ENCODE data around the gene ARMC3. TPM values are rescaled to one million over a fixed set of nuclear protein-coding genes. Genes with fewer than 3 reads are reported as not detected.
A peak's percentile ranks its signal among the peaks of the same experiment; 100 is the strongest.

The ARMC3 gene
- total and polyA plus RNA-seq, 9 of the 15 experiments (the other 6 are each of a cell fraction or from before 2014, with no cell fraction given): 0.33 to 1.1 (median 0.62) TPM

DNA sequence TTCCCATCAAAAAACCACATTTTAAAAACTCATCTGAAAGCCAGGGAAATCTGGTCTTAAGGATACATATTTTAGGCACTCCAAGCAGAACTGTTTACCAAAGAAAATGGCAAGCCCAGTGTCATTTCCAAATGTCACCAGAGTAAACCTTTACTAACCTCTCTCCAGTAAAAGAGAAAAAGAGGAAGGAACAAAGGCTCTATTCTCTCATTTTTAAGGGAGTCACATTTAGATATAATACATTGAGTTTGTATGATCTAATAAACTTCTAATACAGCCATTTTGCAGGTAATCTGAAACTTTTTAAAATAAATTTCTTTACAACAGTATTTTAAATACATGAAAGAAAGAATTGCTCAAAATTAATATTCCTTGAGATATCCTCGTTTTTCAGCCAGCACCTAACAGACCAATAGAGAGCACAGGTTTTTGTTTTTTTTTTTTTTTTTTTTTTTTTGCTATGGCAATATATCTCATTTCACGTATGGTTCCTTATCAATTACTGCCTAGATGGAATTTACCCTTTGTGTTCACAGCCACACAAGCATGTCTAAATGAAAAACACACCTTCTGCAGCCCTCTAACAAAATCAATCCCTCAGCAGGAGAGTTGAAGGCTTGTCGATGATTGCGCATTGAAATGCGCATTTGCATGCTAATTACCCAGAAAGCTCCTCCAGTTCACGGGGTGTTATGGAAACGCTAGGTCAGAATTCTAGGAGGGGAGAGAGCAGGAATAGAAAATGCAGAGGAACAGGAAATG, 127.8 kb downstream of the ARMC3 start (continued):
- TF ChIP-seq, protein P1, sequence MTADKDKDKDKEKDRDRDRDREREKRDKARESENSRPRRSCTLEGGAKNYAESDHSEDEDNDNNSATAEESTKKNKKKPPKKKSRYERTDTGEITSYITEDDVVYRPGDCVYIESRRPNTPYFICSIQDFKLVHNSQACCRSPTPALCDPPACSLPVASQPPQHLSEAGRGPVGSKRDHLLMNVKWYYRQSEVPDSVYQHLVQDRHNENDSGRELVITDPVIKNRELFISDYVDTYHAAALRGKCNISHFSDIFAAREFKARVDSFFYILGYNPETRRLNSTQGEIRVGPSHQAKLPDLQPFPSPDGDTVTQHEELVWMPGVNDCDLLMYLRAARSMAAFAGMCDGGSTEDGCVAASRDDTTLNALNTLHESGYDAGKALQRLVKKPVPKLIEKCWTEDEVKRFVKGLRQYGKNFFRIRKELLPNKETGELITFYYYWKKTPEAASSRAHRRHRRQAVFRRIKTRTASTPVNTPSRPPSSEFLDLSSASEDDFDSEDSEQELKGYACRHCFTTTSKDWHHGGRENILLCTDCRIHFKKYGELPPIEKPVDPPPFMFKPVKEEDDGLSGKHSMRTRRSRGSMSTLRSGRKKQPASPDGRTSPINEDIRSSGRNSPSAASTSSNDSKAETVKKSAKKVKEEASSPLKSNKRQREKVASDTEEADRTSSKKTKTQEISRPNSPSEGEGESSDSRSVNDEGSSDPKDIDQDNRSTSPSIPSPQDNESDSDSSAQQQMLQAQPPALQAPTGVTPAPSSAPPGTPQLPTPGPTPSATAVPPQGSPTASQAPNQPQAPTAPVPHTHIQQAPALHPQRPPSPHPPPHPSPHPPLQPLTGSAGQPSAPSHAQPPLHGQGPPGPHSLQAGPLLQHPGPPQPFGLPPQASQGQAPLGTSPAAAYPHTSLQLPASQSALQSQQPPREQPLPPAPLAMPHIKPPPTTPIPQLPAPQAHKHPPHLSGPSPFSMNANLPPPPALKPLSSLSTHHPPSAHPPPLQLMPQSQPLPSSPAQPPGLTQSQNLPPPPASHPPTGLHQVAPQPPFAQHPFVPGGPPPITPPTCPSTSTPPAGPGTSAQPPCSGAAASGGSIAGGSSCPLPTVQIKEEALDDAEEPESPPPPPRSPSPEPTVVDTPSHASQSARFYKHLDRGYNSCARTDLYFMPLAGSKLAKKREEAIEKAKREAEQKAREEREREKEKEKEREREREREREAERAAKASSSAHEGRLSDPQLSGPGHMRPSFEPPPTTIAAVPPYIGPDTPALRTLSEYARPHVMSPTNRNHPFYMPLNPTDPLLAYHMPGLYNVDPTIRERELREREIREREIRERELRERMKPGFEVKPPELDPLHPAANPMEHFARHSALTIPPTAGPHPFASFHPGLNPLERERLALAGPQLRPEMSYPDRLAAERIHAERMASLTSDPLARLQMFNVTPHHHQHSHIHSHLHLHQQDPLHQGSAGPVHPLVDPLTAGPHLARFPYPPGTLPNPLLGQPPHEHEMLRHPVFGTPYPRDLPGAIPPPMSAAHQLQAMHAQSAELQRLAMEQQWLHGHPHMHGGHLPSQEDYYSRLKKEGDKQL (CRISPR knock-in tag; IDR thresholded peaks at IDR 0.05; ENCODE audit: borderline replicate concordance): no peak
- TF ChIP-seq, protein P2, sequence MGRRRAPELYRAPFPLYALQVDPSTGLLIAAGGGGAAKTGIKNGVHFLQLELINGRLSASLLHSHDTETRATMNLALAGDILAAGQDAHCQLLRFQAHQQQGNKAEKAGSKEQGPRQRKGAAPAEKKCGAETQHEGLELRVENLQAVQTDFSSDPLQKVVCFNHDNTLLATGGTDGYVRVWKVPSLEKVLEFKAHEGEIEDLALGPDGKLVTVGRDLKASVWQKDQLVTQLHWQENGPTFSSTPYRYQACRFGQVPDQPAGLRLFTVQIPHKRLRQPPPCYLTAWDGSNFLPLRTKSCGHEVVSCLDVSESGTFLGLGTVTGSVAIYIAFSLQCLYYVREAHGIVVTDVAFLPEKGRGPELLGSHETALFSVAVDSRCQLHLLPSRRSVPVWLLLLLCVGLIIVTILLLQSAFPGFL (CRISPR knock-in tag; IDR thresholded peaks at IDR 0.05): no peak
- TF ChIP-seq, protein P3, sequence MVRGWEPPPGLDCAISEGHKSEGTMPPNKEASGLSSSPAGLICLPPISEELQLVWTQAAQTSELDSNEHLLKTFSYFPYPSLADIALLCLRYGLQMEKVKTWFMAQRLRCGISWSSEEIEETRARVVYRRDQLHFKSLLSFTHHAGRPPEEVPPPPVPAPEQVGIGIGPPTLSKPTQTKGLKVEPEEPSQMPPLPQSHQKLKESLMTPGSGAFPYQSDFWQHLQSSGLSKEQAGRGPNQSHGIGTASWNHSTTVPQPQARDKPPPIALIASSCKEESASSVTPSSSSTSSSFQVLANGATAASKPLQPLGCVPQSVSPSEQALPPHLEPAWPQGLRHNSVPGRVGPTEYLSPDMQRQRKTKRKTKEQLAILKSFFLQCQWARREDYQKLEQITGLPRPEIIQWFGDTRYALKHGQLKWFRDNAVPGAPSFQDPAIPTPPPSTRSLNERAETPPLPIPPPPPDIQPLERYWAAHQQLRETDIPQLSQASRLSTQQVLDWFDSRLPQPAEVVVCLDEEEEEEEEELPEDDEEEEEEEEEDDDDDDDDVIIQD (CRISPR knock-in tag; IDR thresholded peaks at IDR 0.05): no peak
- TF ChIP-seq BRF1 (IDR thresholded peaks at IDR 0.05; ENCODE audit: borderline replicate concordance, extremely low read depth, insufficient read length): no peak
- TF ChIP-seq, protein P4, sequence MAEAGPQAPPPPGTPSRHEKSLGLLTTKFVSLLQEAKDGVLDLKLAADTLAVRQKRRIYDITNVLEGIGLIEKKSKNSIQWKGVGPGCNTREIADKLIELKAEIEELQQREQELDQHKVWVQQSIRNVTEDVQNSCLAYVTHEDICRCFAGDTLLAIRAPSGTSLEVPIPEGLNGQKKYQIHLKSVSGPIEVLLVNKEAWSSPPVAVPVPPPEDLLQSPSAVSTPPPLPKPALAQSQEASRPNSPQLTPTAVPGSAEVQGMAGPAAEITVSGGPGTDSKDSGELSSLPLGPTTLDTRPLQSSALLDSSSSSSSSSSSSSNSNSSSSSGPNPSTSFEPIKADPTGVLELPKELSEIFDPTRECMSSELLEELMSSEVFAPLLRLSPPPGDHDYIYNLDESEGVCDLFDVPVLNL (CRISPR knock-in tag; IDR thresholded peaks at IDR 0.05; ENCODE audit: low read depth): no peak
- no peak for TF ChIP-seq CBX8 (IDR thresholded peaks at IDR 0.05; ENCODE audit: borderline replicate concordance, extremely low read depth, low read depth, low read length, poor library complexity, severe bottlenecking)
- no peak for TF ChIP-seq HMG20A (CRISPR knock-in tag; conservative IDR thresholded peaks at IDR 0.05)
- no peak for TF ChIP-seq MCM7 (IDR thresholded peaks at IDR 0.05)
- TF ChIP-seq RFX7 (CRISPR knock-in tag; IDR thresholded peaks at IDR 0.05): peak; percentile 63; the same call in 1 of the 2 replicates
- no peak for TF ChIP-seq POLR3A (IDR thresholded peaks at IDR 0.05; ENCODE audit: borderline replicate concordance, extremely low read depth, insufficient read depth, insufficient read length)
- no peak for TF ChIP-seq TRIM28 (IDR thresholded peaks at IDR 0.05)
- TF ChIP-seq ZEB2 (IDR thresholded peaks at IDR 0.05): no peak
- TF ChIP-seq, protein P5, sequence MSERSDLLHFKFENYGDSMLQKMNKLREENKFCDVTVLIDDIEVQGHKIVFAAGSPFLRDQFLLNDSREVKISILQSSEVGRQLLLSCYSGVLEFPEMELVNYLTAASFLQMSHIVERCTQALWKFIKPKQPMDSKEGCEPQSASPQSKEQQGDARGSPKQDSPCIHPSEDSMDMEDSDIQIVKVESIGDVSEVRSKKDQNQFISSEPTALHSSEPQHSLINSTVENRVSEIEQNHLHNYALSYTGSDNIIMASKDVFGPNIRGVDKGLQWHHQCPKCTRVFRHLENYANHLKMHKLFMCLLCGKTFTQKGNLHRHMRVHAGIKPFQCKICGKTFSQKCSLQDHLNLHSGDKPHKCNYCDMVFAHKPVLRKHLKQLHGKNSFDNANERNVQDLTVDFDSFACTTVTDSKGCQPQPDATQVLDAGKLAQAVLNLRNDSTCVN (CRISPR knock-in tag; IDR thresholded peaks at IDR 0.05): peak; percentile 84
- TF ChIP-seq, protein P6, sequence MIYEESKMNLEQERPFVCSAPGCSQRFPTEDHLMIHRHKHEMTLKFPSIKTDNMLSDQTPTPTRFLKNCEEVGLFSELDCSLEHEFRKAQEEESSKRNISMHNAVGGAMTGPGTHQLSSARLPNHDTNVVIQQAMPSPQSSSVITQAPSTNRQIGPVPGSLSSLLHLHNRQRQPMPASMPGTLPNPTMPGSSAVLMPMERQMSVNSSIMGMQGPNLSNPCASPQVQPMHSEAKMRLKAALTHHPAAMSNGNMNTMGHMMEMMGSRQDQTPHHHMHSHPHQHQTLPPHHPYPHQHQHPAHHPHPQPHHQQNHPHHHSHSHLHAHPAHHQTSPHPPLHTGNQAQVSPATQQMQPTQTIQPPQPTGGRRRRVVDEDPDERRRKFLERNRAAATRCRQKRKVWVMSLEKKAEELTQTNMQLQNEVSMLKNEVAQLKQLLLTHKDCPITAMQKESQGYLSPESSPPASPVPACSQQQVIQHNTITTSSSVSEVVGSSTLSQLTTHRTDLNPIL (CRISPR knock-in tag; IDR thresholded peaks at IDR 0.05): no peak
- no peak for TF ChIP-seq SMARCA4 (IDR thresholded peaks at IDR 0.05)

All from K562 (cell line).